ENCODE data around the gene CACNA2D3.

GRCh38 chr3:55078876-55079275, 956.5 kb downstream of the CACNA2D3 start:
- TF ChIP-seq CTCF (IDR thresholded peaks at IDR 0.05; ENCODE audit: poor library complexity) (no peak), EZH2 (IDR thresholded peaks at IDR 0.05; ENCODE audit: borderline replicate concordance) (no peak)

All from hepatocyte (in vitro differentiated cells).